ENCODE results near the gene GMDS. TPM values are rescaled to one million over a fixed set of nuclear protein-coding genes. Genes with fewer than 3 reads are reported as not detected.

GMDS gene
- total and polyA plus RNA-seq, 2 donors (not counting 1 experiment from before 2014, with no cell fraction given): 12.7 to 34.5 TPM

- no peak for DNase-seq (ENCODE audit: low read depth in 2 of 2)
- Histone ChIP-seq H4K20me1 (ENCODE audit: control insufficient read depth, extremely low read depth, insufficient read depth, low read length) (no peaks in the 10 kb centered on the region), H3K9me3 (ENCODE audit: control insufficient read depth, insufficient read depth, low read depth, low read length) (no peaks in the 10 kb centered on the region), H3K27me3 (ENCODE audit: control insufficient read depth, insufficient read depth, low read length) (peaks cover 11% of the 10 kb centered on the region), H3K36me3 (ENCODE audit: control insufficient read depth, insufficient read depth, low read length) (no peaks in the 10 kb centered on the region), H3K27ac (ENCODE audit: insufficient read depth, low read length) (no peak overlapping the region), H3K4me3 (replicated peaks in 1 of 4; ENCODE audit: control extremely low read depth in 1 of 4, insufficient read depth in 1 of 4, low read depth in 3 of 4, low read length in 4 of 4) (peak overlapping the region; percentile 47 to 76 (median 68)), H2AFZ (ENCODE audit: low read length) (no peak overlapping the region), H3K4me2 (ENCODE audit: extremely low read depth, insufficient read depth, low read length) (peak overlapping the region; percentile 80), H3K4me1 (ENCODE audit: control insufficient read depth, extremely low read depth, insufficient read depth, low read length) (no peaks in the 10 kb centered on the region), H3K79me2 (ENCODE audit: control insufficient read depth, insufficient read depth, low read length) (peaks cover 2% of the 10 kb centered on the region), H3K9ac (ENCODE audit: insufficient read depth, low read length) (no peak overlapping the region)
- no peak for TF ChIP-seq EZH2 (IDR thresholded peaks at IDR 0.05; ENCODE audit: low read length, missing control alignments)
- TF ChIP-seq, protein P1, sequence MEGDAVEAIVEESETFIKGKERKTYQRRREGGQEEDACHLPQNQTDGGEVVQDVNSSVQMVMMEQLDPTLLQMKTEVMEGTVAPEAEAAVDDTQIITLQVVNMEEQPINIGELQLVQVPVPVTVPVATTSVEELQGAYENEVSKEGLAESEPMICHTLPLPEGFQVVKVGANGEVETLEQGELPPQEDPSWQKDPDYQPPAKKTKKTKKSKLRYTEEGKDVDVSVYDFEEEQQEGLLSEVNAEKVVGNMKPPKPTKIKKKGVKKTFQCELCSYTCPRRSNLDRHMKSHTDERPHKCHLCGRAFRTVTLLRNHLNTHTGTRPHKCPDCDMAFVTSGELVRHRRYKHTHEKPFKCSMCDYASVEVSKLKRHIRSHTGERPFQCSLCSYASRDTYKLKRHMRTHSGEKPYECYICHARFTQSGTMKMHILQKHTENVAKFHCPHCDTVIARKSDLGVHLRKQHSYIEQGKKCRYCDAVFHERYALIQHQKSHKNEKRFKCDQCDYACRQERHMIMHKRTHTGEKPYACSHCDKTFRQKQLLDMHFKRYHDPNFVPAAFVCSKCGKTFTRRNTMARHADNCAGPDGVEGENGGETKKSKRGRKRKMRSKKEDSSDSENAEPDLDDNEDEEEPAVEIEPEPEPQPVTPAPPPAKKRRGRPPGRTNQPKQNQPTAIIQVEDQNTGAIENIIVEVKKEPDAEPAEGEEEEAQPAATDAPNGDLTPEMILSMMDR (conservative IDR thresholded peaks at IDR 0.05 in 1 of 2, IDR thresholded peaks at IDR 0.05 in 1 of 2; ENCODE audit: low read depth in 1 of 2, low read length in 2 of 2): no peak
Measured at GRCh38 chr6:1613346-1613687, 632.1 kb downstream of the GMDS start.

DNA sequence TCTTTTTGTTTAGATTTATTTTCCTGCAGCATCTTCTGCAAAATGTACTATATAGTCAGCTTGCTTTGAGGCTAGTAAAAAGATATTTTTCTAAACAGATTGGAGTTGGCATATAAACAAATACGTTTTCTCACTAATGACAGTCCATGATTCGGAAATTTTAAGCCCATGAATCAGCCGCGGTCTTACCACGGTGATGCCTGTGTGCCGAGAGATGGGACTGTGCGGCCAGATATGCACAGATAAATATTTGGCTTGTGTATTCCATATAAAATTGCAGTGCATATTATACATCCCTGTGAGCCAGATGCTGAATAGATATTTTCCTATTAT lies 632.5 kb downstream of the GMDS start:
- Histone ChIP-seq H4K20me1 (ENCODE audit: control insufficient read depth, extremely low read depth, insufficient read depth, low read length) (no peaks in the 10 kb centered on the region), H3K9me3 (ENCODE audit: control insufficient read depth, insufficient read depth, low read depth, low read length) (no peaks in the 10 kb centered on the region), H3K27ac (ENCODE audit: insufficient read depth, low read length) (no peak overlapping the region), H3K9ac (ENCODE audit: insufficient read depth, low read length) (no peak overlapping the region), H3K4me3 (replicated peaks in 1 of 4; ENCODE audit: control extremely low read depth in 1 of 4, insufficient read depth in 1 of 4, low read depth in 3 of 4, low read length in 4 of 4) (peak overlapping the region in 3 of 4 experiments; percentile 67 to 76 (median 68)), H3K79me2 (ENCODE audit: control insufficient read depth, insufficient read depth, low read length) (peaks cover 2% of the 10 kb centered on the region), H2AFZ (ENCODE audit: low read length) (no peak overlapping the region), H3K36me3 (ENCODE audit: control insufficient read depth, insufficient read depth, low read length) (no peaks in the 10 kb centered on the region), H3K4me2 (ENCODE audit: extremely low read depth, insufficient read depth, low read length) (peak overlapping the region; percentile 80), H3K27me3 (ENCODE audit: control insufficient read depth, insufficient read depth, low read length) (peaks cover 14% of the 10 kb centered on the region), H3K4me1 (ENCODE audit: control insufficient read depth, extremely low read depth, insufficient read depth, low read length) (no peaks in the 10 kb centered on the region)
- TF ChIP-seq EZH2 (IDR thresholded peaks at IDR 0.05; ENCODE audit: low read length, missing control alignments): no peak
- TF ChIP-seq, protein P1 (conservative IDR thresholded peaks at IDR 0.05 in 1 of 2, IDR thresholded peaks at IDR 0.05 in 1 of 2; ENCODE audit: low read depth in 1 of 2, low read length in 2 of 2): no peak
- peak; percentile 50 to 75 for DNase-seq (ENCODE audit: low read depth in 2 of 2)

GRCh38 chr6:1612299-1612973 lies 633.0 kb downstream of the GMDS start:
- H3K27ac ChIP-seq (ENCODE audit: insufficient read depth, low read length): peak overlapping the region; percentile 20
- H3K27me3 ChIP-seq (ENCODE audit: control insufficient read depth, insufficient read depth, low read length): peaks cover 20% of the 10 kb centered on the region
- H4K20me1 ChIP-seq (ENCODE audit: control insufficient read depth, extremely low read depth, insufficient read depth, low read length): no peaks in the 10 kb centered on the region
- H3K36me3 ChIP-seq (ENCODE audit: control insufficient read depth, insufficient read depth, low read length): no peaks in the 10 kb centered on the region
- peak overlapping the region; percentile 67 to 76 (median 72) for H3K4me3 ChIP-seq (replicated peaks in 1 of 4; ENCODE audit: control extremely low read depth in 1 of 4, insufficient read depth in 1 of 4, low read depth in 3 of 4, low read length in 4 of 4)
- H3K9ac ChIP-seq (ENCODE audit: insufficient read depth, low read length): peak overlapping the region; percentile 44
- no peak overlapping the region for H2AFZ ChIP-seq (ENCODE audit: low read length)
- no peaks in the 10 kb centered on the region for H3K9me3 ChIP-seq (ENCODE audit: control insufficient read depth, insufficient read depth, low read depth, low read length)
- peak overlapping the region; percentile 80 for H3K4me2 ChIP-seq (ENCODE audit: extremely low read depth, insufficient read depth, low read length)
- peaks cover 2% of the 10 kb centered on the region for H3K79me2 ChIP-seq (ENCODE audit: control insufficient read depth, insufficient read depth, low read length)
- DNase-seq (ENCODE audit: low read depth in 2 of 2): no peak
- H3K4me1 ChIP-seq (ENCODE audit: control insufficient read depth, extremely low read depth, insufficient read depth, low read length): no peaks in the 10 kb centered on the region
- TF ChIP-seq EZH2 (IDR thresholded peaks at IDR 0.05; ENCODE audit: low read length, missing control alignments): no peak
- TF ChIP-seq, protein P1 (conservative IDR thresholded peaks at IDR 0.05 in 1 of 2, IDR thresholded peaks at IDR 0.05 in 1 of 2; ENCODE audit: low read depth in 1 of 2, low read length in 2 of 2): no peak

Measured in fibroblast of lung (primary cell).